Measurements from ENCODE around the gene ZNF491.
"Not testable (repeated sequence)": the region's sequence is repeated elsewhere in the genome, so short reads cannot be mapped to it uniquely, and the experiment has no call there.

Gene ZNF491

DNA sequence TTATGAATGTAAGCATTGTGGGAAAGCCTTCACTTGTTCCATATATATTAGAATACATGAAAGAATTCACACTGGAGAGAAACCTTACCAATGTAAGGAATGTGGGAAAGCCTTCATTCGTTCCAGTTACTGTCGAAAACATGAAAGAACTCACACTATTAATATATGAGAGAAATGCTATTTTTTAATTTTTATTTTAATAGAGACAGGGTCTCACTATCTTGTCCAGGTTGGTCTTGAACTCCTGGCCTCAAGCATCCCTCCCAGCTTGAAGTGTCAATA is 8.7 kb downstream of the ZNF491 start:
- no peak for DNase-seq
- intact Hi-C loops (cut with DNase I; ENCODE audit: low total_unique reads) = no loop called here
- H3K4me1 ChIP-seq = no peaks in the 10 kb centered on the region
- no peak overlapping the region for H3K27ac ChIP-seq
- peaks cover 24 to 36% (median 34%) of the 10 kb centered on the region in 3 donors for H3K36me3 ChIP-seq
- TF ChIP-seq, protein P1, sequence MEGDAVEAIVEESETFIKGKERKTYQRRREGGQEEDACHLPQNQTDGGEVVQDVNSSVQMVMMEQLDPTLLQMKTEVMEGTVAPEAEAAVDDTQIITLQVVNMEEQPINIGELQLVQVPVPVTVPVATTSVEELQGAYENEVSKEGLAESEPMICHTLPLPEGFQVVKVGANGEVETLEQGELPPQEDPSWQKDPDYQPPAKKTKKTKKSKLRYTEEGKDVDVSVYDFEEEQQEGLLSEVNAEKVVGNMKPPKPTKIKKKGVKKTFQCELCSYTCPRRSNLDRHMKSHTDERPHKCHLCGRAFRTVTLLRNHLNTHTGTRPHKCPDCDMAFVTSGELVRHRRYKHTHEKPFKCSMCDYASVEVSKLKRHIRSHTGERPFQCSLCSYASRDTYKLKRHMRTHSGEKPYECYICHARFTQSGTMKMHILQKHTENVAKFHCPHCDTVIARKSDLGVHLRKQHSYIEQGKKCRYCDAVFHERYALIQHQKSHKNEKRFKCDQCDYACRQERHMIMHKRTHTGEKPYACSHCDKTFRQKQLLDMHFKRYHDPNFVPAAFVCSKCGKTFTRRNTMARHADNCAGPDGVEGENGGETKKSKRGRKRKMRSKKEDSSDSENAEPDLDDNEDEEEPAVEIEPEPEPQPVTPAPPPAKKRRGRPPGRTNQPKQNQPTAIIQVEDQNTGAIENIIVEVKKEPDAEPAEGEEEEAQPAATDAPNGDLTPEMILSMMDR (IDR thresholded peaks at IDR 0.05) = no peak
- H3K4me3 ChIP-seq = no peak overlapping the region
- peaks cover 4 to 30% (median 14%) of the 10 kb centered on the region in 3 donors for H3K9me3 ChIP-seq
- H3K27me3 ChIP-seq = no peaks in the 10 kb centered on the region

DNA sequence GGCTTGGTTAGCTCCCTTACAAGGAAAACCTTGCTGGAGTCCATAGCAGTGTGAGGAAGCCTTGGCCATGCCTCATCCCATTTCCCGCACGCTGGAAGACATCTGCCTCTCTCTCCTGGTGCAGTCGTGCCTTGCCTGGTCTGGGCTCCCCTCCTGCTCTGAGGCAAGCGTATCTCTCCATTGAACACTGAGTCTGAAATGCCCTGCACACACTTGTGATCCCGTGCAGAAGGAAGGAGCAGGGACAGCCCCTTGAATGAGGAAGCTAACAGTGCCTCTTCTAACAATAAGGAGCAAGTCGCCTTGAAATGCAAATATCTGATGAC is 15.3 kb downstream of the ZNF491 start:
- H3K36me3 ChIP-seq = peaks cover 0 to 7% (median 0%) of the 10 kb centered on the region in 3 donors
- H3K4me1 ChIP-seq = peaks cover 0 to 23% (median 9%) of the 10 kb centered on the region in 4 donors
- H3K4me3 ChIP-seq = peak overlapping the region; percentile 65 to 86
- no peak for DNase-seq
- H3K27me3 ChIP-seq = no peaks in the 10 kb centered on the region
- TF ChIP-seq, protein P1 (IDR thresholded peaks at IDR 0.05) = no peak
- H3K9me3 ChIP-seq = no peaks in the 10 kb centered on the region
- intact Hi-C loops (cut with DNase I; ENCODE audit: low total_unique reads) = no loop called here
- peak overlapping the region; percentile 91 to 92 for H3K27ac ChIP-seq

DNA sequence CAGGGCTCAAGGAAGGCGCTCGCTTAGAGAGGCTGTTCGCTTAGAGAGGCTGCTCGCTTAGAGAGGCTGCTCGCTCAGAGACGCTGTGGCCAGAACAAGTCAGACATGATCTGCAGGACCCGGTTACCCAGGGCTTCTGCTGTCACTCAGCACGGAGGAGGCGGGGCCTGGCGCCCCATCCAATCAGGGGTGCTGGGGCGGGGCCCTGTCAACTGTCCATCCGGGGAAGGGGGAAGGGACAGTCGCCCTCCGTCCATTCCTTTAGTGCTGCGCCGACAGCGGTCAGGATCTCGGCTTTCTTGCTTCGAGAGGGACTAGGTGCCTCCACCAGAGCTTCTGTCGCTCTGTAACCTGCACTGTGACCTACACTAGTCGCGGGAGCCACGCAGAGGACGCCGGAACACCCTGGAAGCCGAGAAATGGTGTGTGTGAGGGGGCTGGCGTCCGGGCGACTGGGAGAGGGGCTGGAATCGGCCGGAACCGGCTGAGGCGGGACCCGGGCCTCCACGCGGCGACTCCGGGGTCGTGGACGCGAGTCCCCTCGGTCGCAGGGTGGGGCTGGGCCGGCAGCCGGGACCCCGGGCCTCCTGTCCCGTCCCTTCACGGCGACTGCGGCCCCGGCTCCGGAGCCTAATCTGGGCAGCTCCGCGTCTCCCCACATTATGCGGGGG is 15.8 kb downstream of the ZNF491 start, which contains the start of gene ZNF440:
TSS of gene ZNF440 (plus strand) at position 245 of the 671 bp plus-strand sequence. CDS start at position 420, 175 bp downstream.
- Histone ChIP-seq H3K36me3 (peaks cover 0 to 8% (median 0%) of the 10 kb centered on the region in 3 donors), H3K4me1 (peaks cover 0 to 23% (median 9%) of the 10 kb centered on the region in 4 donors), H3K27me3 (no peaks in the 10 kb centered on the region), H3K4me3 (peak within 1 kb of the TSS; percentile 65 to 86), H3K9me3 (no peaks in the 10 kb centered on the region), H3K27ac (peak within 1 kb of the TSS; percentile 91 to 92)
- TF ChIP-seq, protein P1 (IDR thresholded peaks at IDR 0.05) = peak in 1 of 2 experiments; percentile 19
- intact Hi-C loops (cut with DNase I; ENCODE audit: low total_unique reads) = no loop called here
- peak; percentile 97 to 98 for DNase-seq

DNA sequence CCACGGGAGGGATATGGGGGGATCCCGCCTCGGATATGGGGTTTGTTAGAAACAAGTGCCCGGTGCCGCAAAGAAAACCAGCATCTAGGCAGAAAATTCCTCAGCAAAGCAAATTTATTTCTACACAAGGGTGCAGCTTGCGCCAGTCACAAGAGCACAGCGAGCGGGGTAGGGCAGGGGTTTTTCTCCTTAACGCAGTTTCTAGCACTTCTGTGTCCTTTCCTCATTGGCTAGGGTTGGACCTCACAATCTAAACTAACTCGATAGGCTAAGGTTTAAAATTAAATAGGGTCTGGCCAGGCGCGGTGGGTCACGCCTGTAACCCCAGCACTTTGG is 16.3 kb downstream of the ZNF491 start:
- Histone ChIP-seq H3K27me3 (no peaks in the 10 kb centered on the region), H3K4me3 (peak overlapping the region; percentile 65 to 86), H3K9me3 (no peaks in the 10 kb centered on the region), H3K27ac (peak overlapping the region; percentile 91 to 92), H3K36me3 (peaks cover 0 to 9% (median 5%) of the 10 kb centered on the region in 3 donors), H3K4me1 (peaks cover 0 to 23% (median 9%) of the 10 kb centered on the region in 4 donors)
- no peak for DNase-seq
- intact Hi-C loops (cut with DNase I; ENCODE audit: low total_unique reads) = no loop called here
- TF ChIP-seq, protein P1 (IDR thresholded peaks at IDR 0.05) = no peak

DNA sequence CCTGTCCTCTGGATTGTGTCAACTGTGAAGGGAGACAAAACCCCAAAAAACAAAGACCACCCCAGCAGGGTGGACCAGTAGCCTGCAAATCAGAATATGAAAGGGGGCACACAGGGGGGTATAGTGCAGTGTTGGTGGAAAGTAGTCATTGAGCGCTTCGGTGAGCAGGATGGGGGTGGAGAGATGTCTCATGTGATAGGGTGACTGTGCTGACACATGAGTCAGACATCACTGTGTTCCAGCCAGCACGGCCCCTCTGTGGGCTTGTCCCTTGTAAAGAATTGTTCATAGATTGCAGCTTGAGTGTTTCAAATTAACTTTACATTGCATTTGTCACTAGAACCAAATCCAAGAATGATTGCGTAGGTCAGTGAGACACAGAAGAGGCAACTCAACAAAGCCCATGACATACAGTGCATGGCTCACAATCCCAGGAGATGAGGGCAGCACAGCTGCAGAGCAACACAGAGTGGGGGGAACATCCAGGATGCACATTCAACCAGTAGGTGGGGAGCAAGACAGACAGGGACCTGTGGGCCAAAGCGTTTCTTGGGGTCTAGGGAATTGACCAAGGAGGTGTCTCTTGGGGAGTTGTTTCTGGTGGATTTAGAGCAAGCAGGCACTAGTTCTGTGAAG is 23.3 kb downstream of the ZNF491 start:
- no peak for DNase-seq
- H3K27ac ChIP-seq = no peak overlapping the region
- no peak overlapping the region for H3K4me3 ChIP-seq
- intact Hi-C loops (cut with DNase I; ENCODE audit: low total_unique reads) = no loop called here
- H3K36me3 ChIP-seq = peaks cover 16 to 32% (median 25%) of the 10 kb centered on the region in 3 donors
- H3K4me1 ChIP-seq = no peaks in the 10 kb centered on the region
- no peaks in the 10 kb centered on the region for H3K27me3 ChIP-seq
- TF ChIP-seq, protein P1 (IDR thresholded peaks at IDR 0.05) = no peak
- H3K9me3 ChIP-seq = peaks cover 0 to 19% (median 0%) of the 10 kb centered on the region in 3 donors

DNA sequence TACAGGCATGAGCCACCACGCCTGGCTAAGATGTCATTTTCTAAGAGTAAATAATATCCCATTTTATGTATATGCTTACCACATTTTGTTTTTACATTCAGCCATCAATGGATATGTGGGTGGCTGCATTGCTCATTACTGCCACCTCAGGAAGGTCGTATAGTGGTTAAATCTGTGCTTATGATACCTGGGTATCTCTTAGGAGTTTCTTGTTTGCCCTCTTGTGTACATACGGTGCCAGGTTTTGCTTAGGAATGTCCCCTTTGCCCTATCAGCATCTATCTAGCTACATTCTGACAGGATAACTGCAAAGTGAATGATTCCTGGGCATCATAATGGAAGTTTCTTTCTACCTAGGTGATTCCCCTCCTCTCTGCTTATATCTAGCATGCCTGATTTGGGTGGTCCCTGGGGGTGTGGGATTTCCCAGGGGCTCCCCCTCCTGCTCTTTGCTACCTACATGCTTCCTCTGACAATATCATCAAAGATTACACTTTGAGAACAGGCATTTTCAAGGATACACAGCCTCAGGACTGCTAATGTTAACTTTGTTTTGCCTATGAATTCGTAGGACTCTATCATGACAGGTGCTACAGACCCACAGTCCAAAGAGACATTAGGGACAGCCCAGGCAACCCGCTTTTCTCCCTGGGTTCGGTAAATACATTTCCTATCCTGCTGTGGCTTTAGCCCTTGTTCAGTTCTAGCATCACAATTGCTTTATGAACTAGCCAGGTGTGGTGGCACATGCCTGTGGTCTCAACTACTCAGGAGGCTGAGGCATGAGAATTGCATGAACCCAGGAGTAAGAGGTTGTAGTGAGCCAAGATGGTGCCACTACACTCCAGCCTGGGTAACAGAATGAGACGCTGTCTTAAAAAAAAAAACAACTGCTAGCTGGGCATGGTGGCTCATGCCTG is 30.9 kb downstream of the ZNF491 start:
- Histone ChIP-seq H3K36me3 (peaks cover 65 to 70% (median 70%) of the 10 kb centered on the region in 3 donors), H3K9me3 (peaks cover 0 to 71% (median 27%) of the 10 kb centered on the region in 3 donors)
- DNase-seq; H3K27me3 ChIP-seq; H3K4me1 ChIP-seq; H3K27ac ChIP-seq; H3K4me3 ChIP-seq; intact Hi-C loops (cut with DNase I; ENCODE audit: low total_unique reads): not testable (repeated sequence)

All from tibial artery (tissue), 4 donors.